ENCODE results near the gene MSANTD3.

MSANTD3 gene

DNA sequence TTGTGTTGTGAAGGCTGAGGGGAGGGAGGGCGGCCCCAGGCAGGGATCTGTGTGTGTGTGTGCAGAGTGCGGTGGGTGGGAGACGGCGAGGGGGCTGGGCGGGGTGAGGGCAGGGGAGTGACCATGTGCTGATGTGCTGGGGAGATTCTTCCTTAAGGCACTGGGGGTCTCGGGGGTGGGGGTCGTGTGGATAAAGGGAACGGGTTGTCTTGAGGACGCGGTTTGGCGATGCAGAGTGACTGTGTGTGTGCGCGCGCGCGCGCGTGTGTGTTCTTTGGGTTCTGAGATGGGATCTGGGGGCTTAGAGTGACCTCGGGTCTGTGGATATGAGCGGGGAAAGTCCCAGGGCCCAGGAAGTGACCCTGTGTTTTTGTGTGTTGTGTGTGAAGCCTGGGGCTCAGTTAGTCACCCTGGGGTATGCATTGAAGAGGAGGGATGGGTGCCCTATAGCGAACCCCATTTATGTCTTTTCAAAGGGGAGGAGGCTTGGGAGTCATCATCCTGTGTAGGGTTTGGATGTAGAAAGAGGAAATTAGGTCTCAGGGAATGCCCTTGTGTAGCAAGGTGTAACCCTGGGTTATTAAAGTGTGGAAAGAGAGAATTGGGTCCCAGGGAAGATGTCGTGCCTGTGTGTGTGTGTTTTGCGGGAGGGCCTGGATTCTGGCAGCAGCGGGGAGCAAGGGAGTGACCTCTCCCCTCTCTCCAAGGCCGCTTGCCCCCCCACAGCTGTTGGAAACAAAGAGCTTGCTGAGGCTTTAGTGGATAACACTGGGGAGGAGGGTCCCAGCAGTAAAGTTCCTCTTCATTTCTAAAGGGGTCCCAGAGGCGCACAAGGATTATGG lies 47.4 kb downstream of the MSANTD3 start:
- H3K4me3 ChIP-seq (ENCODE audit: low read length): peak overlapping the region; percentile 70
- TF ChIP-seq, protein P1, sequence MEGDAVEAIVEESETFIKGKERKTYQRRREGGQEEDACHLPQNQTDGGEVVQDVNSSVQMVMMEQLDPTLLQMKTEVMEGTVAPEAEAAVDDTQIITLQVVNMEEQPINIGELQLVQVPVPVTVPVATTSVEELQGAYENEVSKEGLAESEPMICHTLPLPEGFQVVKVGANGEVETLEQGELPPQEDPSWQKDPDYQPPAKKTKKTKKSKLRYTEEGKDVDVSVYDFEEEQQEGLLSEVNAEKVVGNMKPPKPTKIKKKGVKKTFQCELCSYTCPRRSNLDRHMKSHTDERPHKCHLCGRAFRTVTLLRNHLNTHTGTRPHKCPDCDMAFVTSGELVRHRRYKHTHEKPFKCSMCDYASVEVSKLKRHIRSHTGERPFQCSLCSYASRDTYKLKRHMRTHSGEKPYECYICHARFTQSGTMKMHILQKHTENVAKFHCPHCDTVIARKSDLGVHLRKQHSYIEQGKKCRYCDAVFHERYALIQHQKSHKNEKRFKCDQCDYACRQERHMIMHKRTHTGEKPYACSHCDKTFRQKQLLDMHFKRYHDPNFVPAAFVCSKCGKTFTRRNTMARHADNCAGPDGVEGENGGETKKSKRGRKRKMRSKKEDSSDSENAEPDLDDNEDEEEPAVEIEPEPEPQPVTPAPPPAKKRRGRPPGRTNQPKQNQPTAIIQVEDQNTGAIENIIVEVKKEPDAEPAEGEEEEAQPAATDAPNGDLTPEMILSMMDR (conservative IDR thresholded peaks at IDR 0.05; ENCODE audit: low read length): no peak
- DNase-seq (ENCODE audit: low read depth): no peak

DNA sequence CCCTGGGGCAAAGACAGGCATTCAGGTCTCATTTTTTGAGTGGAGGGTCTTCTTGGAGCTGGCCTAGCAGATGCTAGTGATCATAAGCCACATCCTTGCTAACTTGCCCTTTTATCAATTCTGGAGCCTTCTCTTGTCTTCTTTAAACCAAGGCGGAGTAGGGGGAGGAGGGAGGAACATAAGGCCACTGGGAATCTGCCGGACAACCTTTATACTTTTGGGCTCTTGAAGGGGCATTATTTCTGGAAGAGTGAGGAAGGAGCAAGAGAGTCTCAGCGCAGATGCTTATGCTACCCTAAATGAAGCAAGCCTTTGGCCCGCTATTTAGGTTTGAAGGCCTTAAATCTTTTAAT lies 48.0 kb downstream of the MSANTD3 start:
- DNase-seq (ENCODE audit: low read depth): no peak
- TF ChIP-seq, protein P1 (conservative IDR thresholded peaks at IDR 0.05; ENCODE audit: low read length): no peak
- no peak overlapping the region for H3K4me3 ChIP-seq (ENCODE audit: low read length)

DNA sequence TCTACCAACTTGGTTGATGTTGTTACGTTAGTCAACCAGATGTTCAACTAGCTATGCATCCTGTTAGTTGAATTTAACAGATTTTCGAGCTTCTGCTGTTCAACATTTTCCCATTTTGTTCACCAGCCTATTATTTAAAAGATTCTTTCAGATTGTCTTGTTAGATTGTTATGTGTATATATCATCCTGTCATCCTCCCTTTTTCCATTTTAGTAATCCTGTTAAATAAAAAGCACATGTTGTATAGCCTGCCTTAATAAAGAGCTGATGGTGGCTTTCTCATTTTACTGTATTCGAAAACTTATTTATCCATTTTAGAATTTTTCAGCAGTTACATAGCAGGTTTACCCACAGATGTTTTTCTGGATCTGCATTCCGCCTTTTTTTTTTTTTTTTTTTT lies 50.3 kb downstream of the MSANTD3 start:
- TF ChIP-seq, protein P1 (conservative IDR thresholded peaks at IDR 0.05; ENCODE audit: low read length): no peak
- DNase-seq (ENCODE audit: low read depth): peak; percentile 49
- no peak overlapping the region for H3K4me3 ChIP-seq (ENCODE audit: low read length)

DNA sequence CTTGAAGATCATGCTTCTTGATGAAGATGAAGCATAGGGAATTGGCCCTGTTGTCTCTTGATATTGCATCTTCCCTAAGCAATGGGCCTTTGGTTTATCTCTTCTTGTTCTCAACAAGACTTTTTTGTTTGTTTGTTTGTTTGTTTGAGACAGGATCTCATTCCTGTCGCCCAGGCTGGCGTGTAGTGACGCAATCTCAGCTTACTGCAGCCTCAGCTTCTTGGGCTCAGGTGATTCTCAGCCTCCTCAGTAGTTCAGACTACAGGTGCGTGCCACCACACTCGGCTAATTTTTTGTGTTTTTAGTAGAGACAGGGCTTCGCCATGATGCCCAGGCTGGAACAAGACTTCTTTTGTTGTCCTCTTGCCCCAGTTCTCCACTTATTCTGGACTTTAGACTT lies 51.2 kb downstream of the MSANTD3 start:
- no peak for DNase-seq (ENCODE audit: low read depth)
- H3K4me3 ChIP-seq (ENCODE audit: low read length): no peak overlapping the region
- TF ChIP-seq, protein P1 (conservative IDR thresholded peaks at IDR 0.05; ENCODE audit: low read length): no peak

DNA sequence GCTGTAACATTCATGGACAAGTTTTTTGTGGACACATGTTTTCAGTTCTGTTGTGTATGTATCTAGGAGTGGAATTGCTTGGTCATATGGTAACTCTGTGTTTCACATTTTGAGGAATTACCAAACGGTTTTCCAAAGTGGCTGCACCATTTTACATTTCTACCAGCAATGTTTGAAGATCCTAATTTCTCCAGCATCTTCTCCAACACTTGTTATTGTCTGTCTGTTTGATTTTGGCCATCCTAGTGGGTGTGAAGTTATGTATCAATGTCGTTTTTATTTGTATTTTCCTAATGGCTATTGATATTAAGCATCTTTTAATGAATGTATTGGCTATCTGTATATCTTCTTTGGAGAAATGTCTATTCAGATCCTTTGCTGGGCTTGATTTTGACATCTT lies 52.9 kb downstream of the MSANTD3 start:
- TF ChIP-seq, protein P1 (conservative IDR thresholded peaks at IDR 0.05; ENCODE audit: low read length): no peak
- no peak for DNase-seq (ENCODE audit: low read depth)
- no peak overlapping the region for H3K4me3 ChIP-seq (ENCODE audit: low read length)

DNA sequence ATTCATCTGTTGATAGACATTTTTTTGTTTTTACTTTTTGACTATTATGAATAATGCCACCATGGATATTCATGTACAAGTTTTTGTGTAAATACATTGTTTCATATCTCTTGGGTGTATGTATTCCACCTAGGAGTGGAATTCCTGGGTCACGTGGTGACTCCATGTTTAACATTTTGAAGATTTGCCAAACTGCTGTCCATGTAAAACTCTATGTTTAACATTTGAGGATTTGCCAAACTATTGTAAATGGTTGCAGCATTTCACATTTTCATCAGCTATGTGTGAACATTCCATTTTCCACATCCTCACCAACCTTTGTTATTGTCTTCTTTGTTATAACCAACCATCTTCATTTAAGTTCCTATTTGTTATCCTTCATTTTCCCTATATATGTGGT lies 58.3 kb downstream of the MSANTD3 start:
- TF ChIP-seq, protein P1 (conservative IDR thresholded peaks at IDR 0.05; ENCODE audit: low read length): no peak
- no peak for DNase-seq (ENCODE audit: low read depth)
- H3K4me3 ChIP-seq (ENCODE audit: low read length): no peak overlapping the region

DNA sequence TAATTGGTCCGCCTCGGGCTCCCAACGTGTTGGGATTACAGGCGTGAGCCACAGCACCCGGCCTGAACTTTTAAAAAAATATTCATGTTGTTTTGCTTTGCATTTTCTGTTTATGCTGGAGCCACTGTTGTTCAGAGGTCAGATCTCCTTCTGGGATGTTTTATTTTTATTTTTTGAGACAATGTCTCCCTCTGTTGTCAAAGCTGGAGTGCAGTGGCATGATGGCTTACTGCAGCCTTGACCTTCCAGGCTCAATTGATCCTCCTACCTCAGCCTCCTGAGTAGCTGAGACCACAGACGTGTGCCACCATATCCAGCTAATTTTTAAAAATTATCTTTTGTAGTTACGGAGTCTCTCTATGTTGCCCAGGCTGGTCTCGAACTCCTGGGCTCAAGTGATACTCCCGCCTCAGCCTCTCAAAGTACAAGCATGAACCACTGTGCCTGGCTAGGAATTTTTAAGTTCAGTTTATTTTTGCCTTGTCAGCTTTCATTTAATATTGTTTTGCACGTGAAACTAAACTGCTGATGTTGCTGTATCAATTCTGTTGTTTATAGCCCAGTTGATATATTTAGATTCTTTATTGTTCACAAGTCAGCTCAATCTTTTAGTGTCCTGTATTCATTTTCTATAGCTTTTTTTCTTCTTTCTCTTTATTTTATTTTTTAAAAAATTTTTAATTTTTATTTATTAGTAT lies 59.7 kb downstream of the MSANTD3 start:
- TF ChIP-seq, protein P1 (conservative IDR thresholded peaks at IDR 0.05; ENCODE audit: low read length): no peak
- H3K4me3 ChIP-seq (ENCODE audit: low read length): no peak overlapping the region
- DNase-seq (ENCODE audit: low read depth): no peak
